ENCODE results near the gene ARHGAP31.

- TF ChIP-seq ATF3 (IDR thresholded peaks at IDR 0.05) (no peak), MAX (IDR thresholded peaks at IDR 0.05) (no peak), CTCF (IDR thresholded peaks at IDR 0.05; ENCODE audit: low read depth, low read length, missing input control) (no peak), SP1 (IDR thresholded peaks at IDR 0.05) (no peak), ZBTB33 (IDR thresholded peaks at IDR 0.05) (no peak), TAF1 (conservative IDR thresholded peaks at IDR 0.05) (no peak)
These were observed 6.8 kb downstream of the ARHGAP31 start for GRCh38 chr3:119300991-119301391.
